GM10248 (cell line): ENCODE measurements around the gene PPP1R11.
A peak's percentile ranks its signal among the peaks of the same experiment; 100 is the strongest.

Experiments
- CTCF ChIA-PET: fragments of 300-600 bp; sonication (Branson Sonifier 250); formaldehyde crosslinking; extraction: SDS; loops from one replicate; lab custom pipeline; 2021; ENCODE audit warnings: antibody characterized with exemption; lab: Yijun Ruan, JAX
- POLR2A ChIA-PET: fragments of 350-650 bp; sonication (Branson Sonifier 250); formaldehyde crosslinking; extraction: SDS; loops from one replicate; lab custom pipeline; 2020; ENCODE audit warnings: antibody characterized with exemption; lab: Yijun Ruan, JAX
- DNase-seq: peaks from one replicate; pipeline ENCODE4 v3.0.0; 2012; ENCODE audit errors: extremely low spot score
- TF ChIP-seq, protein P1 (sequence below): IDR thresholded peaks from 2 replicates; pipeline ENCODE4 v1.5.1; 2012; ENCODE audit warnings: mild to moderate bottlenecking, low read depth; ENCODE audit errors: extremely low read depth, missing control alignments, control extremely low read depth

Gene PPP1R11

GRCh38 chr6:30042476-30042875, 24.5 kb upstream of the PPP1R11 start:
- POLR2A ChIA-PET, result no interaction called here

GRCh38 chr6:30042914-30043313, 24.1 kb upstream of the PPP1R11 start:
- DNase-seq, result peak; percentile 39
- TF ChIP-seq, protein P1, sequence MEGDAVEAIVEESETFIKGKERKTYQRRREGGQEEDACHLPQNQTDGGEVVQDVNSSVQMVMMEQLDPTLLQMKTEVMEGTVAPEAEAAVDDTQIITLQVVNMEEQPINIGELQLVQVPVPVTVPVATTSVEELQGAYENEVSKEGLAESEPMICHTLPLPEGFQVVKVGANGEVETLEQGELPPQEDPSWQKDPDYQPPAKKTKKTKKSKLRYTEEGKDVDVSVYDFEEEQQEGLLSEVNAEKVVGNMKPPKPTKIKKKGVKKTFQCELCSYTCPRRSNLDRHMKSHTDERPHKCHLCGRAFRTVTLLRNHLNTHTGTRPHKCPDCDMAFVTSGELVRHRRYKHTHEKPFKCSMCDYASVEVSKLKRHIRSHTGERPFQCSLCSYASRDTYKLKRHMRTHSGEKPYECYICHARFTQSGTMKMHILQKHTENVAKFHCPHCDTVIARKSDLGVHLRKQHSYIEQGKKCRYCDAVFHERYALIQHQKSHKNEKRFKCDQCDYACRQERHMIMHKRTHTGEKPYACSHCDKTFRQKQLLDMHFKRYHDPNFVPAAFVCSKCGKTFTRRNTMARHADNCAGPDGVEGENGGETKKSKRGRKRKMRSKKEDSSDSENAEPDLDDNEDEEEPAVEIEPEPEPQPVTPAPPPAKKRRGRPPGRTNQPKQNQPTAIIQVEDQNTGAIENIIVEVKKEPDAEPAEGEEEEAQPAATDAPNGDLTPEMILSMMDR, result no peak
- POLR2A ChIA-PET, result no interaction called here
- CTCF ChIA-PET, result interaction anchor here (0.8 kb wide), 1 partner anchor 9 kb away, joined by 3 read pairs; no protein-coding TSS in a partner anchor

More at GRCh38 chr6:30042476-30042875, 24.5 kb upstream of the PPP1R11 start:
- DNase-seq, result peak; percentile 35
- CTCF ChIA-PET, result interaction anchor here (0.8 kb wide), 1 partner anchor 10 kb away, joined by 3 read pairs; no protein-coding TSS in a partner anchor
- TF ChIP-seq, protein P1, result no peak

DNA sequence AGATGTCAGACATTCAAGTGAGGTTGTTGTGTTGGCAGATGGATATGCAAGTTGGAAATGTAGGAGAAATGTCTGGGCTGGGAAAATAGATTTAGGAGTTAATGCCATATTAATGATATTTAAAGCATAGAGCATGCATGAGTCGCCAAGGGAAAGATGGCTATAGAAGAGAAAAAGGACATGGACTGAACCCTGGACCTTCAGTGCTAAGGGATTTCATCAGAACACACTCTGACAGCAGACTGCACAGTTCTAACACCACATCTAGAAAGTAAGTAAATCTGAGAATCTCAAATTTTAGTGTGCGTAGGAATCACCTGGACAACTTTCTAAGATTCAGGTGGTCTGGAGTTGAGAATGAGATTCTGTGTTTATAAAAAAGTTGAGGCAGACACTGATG, 23.3 kb upstream of the PPP1R11 start:
- CTCF ChIA-PET, result interaction anchor here (0.7 kb wide), 1 partner anchor 30 kb away, joined by 3 read pairs; no protein-coding TSS in a partner anchor
- POLR2A ChIA-PET, result no interaction called here
- no peak for DNase-seq
- TF ChIP-seq, protein P1, result no peak

GRCh38 chr6:30044630-30045029, 22.4 kb upstream of the PPP1R11 start:
- no peak for DNase-seq
- CTCF ChIA-PET, result interaction anchor here (0.7 kb wide), 1 partner anchor 31 kb away, joined by 3 read pairs; no protein-coding TSS in a partner anchor
- POLR2A ChIA-PET, result no interaction called here
- TF ChIP-seq, protein P1, result no peak

- ChIA-PET CTCF (interaction anchor here (3.0 kb wide), 1 partner anchor 10 kb away, joined by 14 read pairs; no protein-coding TSS in a partner anchor), POLR2A (no interaction called here)
- TF ChIP-seq, protein P1, result no peak
- DNase-seq, result no peak
Observed at GRCh38 chr6:30047220-30047619, 19.8 kb upstream of the PPP1R11 start.

DNA sequence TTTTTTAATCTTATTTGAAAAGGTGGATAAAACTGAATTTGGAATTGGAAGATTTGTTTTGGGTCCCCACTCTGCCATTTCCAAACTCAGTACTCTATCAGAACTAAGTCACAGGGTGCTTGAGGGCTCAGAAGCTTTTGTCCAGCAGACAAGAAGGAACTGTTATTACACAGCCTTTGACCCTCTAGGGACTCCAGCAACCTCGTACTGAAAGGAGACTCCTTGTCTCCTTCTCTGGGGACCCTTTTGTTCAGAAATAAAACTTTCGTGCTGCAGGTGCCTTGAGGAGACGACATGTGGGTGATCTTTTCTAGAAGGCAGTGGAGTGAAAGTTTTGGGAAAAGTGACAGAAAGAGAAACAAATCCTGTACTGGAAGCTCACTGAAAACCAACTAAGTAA, 13.3 kb upstream of the PPP1R11 start:
- CTCF ChIA-PET, result interaction anchor here (1.2 kb wide), 1 partner anchor 78 kb away, joined by 3 read pairs; no protein-coding TSS in a partner anchor
- TF ChIP-seq, protein P1, result no peak
- DNase-seq, result no peak
- POLR2A ChIA-PET, result no interaction called here
